ENCODE measurements around the gene KLC3. TPM values are rescaled to one million over a fixed set of nuclear protein-coding genes. Genes with fewer than 3 reads are reported as not detected.
"Not testable (repeated sequence)": the region's sequence is repeated elsewhere in the genome, so short reads cannot be mapped to it uniquely, and the experiment has no call there.

Gene KLC3
- total RNA-seq, 1 donor from 2014 or later: 0.07 TPM

GRCh38 chr19:45315304-45315703 lies 25.2 kb upstream of the KLC3 start:
- DNase-seq (ENCODE audit: low read depth, low spot score): no peak

- DNase-seq (ENCODE audit: low read depth, low spot score): no peak
Observed at GRCh38 chr19:45320997-45321775, 19.4 kb upstream of the KLC3 start.

GRCh38 chr19:45321848-45322247 lies 18.7 kb upstream of the KLC3 start:
- no peak for DNase-seq (ENCODE audit: low read depth, low spot score)

DNA sequence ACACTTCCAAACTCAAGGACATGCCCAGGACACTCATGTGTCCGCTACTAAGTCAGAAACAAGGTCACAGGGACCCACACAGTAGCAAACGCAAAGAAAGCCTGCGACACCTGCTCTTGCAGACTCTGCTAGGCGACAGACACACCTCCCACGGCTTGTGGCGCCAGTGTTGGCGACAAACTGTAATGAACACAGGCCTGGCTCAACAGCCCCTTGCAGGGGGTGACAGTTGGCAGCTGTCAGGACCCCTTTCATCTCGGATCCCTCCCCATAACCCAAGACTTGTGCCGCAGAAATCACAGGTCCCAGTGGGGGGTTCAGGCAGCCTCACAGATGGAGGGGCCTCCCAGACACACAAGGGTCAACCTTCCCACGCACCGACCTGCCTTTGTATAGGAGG lies 18.2 kb upstream of the KLC3 start:
- DNase-seq (ENCODE audit: low read depth, low spot score): no peak

GRCh38 chr19:45322744-45323281 lies 17.7 kb upstream of the KLC3 start, which contains the start of gene CKM:
Gene CKM, minus strand, starts transcription at chr19:45322875. Its CDS starts 3,162 bp downstream, at chr19:45319713.
- DNase-seq (ENCODE audit: low read depth, low spot score): no peak

GRCh38 chr19:45323671-45324081 lies 16.9 kb upstream of the KLC3 start:
- DNase-seq (ENCODE audit: low read depth, low spot score): no peak

- DNase-seq (ENCODE audit: low read depth, low spot score): no peak
Observed at GRCh38 chr19:45324349-45324907, 16.1 kb upstream of the KLC3 start.

- no peak for DNase-seq (ENCODE audit: low read depth, low spot score)
Observed at GRCh38 chr19:45327404-45328143, 13.0 kb upstream of the KLC3 start.

- DNase-seq (ENCODE audit: low read depth, low spot score): no peak
Observed at GRCh38 chr19:45331411-45331810, 9.1 kb upstream of the KLC3 start.

GRCh38 chr19:45333609-45334303 lies 6.8 kb upstream of the KLC3 start:
- no peak for DNase-seq (ENCODE audit: low read depth, low spot score)

DNA sequence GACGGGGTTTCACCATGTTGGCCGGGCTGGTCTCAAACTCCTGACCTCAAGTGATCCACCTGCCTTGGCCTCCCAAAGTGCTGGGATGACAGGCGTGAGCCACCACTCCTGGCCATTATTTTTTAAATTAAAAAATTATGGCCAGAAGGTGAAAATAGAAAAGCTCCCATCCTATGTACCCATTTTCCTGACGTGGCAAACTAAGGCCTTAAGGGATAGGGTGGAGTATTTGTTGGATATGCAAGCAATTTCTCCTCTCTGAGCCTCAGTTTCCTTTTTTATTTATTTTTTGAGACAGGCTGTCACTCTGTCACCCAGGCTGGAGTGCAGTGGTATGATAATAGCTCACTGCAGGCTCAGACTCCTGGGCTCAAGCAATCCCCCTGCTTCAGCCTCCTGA lies 5.7 kb upstream of the KLC3 start:
- DNase-seq (ENCODE audit: low read depth, low spot score): not testable (repeated sequence)

DNA sequence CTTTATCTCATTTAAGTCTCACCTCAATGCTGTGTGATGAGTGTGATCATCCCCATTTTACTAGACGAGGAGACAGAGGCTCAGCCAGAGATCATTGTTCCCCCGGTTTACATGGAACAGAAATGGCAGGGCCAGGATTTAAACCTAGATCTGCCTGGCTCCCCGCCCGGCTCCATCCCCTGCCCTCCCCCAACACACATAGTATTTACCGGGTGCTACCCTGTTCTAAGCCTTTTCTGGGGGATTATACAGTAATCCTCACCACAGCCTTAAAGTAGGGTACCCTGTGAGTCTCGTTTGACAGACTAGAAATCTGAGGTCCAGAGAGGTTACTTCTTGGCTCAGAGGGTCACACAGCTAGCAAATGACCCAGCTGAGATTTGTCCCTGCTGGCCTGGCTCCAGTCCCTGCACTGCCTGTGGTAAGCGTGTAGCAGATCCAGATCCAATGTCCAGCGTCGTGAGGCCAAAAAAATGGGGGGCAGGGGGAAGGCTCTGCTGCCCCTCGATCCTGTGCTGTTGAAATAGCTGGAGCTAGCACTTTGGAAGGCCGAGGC lies 3.8 kb upstream of the KLC3 start:
- DNase-seq (ENCODE audit: low read depth, low spot score): no peak

DNA sequence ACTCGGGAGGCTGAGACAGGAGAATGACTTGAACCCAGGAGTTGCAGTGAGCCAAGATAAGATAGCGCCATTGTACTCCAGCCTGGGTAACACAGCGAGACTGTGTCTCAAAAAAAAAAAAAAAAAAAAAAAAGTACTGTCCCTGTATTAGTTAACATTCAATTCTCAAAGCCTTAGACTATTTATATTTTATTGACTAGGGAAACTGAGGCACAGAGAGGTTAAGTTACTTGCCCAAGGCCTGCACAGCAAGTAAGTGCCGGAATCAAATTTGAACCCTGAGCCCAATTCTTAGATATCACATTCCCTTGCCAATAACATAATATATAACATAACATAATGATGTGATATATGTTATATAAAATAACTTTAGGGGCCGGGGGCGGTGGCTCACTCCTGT lies 921 bp upstream of the KLC3 start:
- no peak for DNase-seq (ENCODE audit: low read depth, low spot score)

DNA sequence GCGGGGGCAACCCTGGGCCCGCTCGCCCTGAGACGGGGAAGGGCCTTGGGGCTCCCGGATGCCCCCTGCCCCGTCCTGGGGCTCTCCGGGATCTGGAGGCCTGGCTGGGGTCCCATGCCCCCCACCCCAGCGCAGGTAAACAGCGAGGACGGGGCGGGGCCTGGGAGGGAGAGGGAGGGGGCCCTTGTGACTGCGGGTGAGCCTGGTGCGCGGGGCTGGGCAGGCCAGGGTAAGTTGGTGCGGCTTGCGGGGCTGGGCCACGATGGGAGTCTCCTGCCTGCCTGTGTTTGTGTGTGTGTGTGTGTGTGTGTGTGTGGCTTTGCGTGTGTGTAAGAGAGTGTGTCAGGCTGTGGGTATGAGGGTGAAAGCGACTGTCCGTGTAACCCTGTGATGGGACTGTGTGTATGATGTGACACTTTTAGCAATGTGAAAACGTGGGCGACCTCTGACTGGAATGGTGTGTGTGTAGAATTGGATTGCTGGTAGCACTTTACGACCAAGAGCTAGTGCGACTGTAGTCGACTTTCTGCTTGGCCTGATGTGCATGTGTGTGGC lies 426 bp downstream of the KLC3 start:
- DNase-seq (ENCODE audit: low read depth, low spot score): no peak

DNA sequence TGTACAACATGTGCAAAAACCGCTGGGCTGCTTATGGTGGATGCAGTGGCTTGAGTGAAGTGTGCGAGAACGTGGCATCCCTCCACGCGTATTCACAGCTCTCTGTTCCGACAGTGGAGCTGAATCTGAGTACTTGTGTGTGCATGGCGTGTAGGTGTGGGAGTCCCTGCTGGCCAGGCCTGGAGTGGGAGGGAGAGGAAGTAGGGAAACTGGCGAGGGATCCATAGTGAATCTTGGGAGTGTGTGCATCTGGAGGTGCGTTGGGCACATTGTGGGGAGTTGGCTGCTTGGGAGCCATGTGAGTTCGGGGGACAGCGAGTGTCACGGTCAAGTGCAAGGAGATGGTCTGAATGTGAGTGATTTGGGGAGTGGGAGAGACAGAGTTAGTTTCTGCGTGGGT lies 2.4 kb downstream of the KLC3 start:
- DNase-seq (ENCODE audit: low read depth, low spot score): no peak

DNA sequence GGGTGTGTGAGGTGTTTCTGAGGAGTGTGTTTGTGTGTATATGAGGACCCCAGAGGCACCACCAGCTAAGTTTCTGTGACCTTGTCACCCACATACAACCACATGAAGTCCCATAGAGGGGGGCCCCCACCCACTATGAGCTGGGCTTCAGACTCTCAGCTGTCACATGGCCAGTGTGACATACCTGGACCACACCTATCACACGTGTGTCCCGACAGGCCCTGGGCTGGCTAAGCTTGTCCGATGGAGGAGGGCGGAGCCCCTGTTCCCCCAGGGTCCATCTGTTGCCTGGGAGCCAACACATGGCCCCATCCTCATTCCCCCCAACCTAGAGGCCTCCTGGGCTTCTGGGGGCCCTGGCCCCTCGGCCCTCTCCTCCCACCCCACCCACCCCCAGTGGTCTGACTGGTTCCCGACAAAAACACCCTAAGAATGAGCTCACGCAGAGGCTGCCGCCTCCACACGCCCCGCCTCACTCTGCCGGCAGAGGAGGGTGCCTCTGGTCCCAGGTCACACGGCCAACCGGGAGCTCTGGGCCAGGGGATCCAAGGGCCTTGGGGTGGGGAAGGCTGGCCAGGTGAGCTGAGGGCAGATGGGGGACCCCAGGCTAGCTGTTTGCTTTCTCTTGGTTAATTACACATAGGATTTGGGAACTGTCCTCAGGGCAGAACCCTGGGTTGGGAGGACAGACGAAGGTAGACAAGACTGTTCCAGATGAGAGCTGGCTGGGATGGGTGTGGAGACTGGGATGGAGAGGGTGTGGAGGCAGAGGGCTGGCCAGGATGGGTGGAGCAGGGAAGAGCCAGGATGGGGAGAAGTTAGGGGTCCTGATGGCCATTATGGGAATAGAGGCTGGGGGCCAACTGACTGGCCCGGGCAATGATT lies 4.3 kb downstream of the KLC3 start:
- no peak for DNase-seq (ENCODE audit: low read depth, low spot score)

GRCh38 chr19:45345506-45345860 lies 4.9 kb downstream of the KLC3 start:
- DNase-seq (ENCODE audit: low read depth, low spot score): no peak

GRCh38 chr19:45346449-45346848 lies 5.9 kb downstream of the KLC3 start:
- no peak for DNase-seq (ENCODE audit: low read depth, low spot score)

DNA sequence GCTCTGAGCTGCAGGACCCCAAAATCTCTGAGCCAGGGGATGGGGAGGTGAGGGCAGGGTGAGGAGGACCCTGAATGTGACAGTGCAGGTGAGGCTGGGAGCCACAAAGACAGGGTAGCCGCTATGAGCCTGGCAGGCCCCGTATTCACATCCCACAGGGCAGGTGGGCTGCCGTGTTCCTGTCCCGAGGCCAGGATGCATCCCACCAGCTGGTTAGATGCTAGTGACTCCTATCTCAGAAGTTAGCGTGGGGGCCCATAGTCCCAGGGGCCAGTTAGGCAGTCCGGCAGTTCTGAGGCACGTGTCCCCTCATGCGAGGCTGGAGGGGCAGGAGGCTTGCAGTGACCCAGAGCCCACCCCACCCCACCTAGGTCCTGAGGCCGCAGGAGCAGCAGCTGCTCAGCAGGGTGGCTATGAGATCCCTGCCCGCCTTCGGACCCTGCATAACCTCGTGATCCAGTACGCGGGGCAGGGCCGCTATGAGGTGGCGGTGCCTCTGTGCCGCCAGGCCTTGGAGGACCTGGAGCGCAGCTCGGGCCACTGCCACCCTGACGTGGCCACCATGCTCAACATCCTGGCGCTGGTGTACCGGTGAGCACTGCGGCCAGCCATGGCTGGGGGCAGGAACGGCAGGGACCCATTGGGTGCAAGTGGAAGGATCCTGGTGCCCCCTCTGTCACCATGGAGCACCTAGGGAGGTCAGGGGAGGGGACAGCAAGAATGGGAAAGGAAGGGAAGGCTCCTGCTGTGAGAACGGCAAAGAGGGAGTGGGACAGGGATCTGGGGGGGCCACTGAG lies 7.2 kb downstream of the KLC3 start:
- no peak for DNase-seq (ENCODE audit: low read depth, low spot score)
